ENCODE measurements around the gene CEACAM16.
A peak's percentile ranks its signal among the peaks of the same experiment; 100 is the strongest.
"Not testable (repeated sequence)": the region's sequence is repeated elsewhere in the genome, so short reads cannot be mapped to it uniquely, and the experiment has no call there.

The CEACAM16 gene, protein sequence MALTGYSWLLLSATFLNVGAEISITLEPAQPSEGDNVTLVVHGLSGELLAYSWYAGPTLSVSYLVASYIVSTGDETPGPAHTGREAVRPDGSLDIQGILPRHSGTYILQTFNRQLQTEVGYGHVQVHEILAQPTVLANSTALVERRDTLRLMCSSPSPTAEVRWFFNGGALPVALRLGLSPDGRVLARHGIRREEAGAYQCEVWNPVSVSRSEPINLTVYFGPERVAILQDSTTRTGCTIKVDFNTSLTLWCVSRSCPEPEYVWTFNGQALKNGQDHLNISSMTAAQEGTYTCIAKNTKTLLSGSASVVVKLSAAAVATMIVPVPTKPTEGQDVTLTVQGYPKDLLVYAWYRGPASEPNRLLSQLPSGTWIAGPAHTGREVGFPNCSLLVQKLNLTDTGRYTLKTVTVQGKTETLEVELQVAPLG

DNA sequence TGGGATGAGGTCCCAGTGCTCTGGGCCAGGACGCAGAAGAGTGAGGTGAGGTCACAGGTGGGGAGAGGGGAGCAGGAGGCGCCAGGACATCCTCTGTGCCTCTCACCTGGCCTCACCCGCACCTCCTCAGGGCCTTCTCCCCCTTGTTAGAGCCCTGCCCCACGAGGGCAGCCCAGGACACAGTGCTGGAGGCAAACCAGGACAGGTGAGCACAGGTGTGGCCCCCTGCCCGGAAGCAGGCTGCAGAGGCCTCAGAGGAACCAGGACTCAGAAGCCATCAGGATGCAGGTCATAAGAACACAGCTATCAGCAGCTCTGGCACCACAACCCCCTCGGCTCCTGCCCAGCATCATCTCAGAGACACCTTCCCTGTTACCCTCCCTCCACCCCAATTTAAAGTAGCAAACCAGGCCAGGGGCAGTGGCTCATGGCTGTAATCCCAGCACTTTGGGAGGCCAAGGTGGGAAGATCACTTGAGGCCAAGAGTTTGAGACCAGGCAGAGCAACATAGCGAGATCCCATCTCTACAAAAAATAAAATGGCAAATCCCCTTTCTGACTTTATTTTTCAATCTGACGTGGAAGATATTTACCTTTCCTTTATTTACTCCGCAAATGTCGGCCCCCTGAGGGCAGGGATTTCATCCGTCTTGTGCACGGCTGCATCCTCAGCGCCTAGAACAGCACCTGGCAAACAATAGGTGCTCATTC lies at the start of gene CEACAM16:
CEACAM16 (plus strand) TSS at position 660 of the 710 bp plus-strand sequence. CDS start 2,306 bp downstream, outside the sequence.
- no peak for DNase-seq

DNA sequence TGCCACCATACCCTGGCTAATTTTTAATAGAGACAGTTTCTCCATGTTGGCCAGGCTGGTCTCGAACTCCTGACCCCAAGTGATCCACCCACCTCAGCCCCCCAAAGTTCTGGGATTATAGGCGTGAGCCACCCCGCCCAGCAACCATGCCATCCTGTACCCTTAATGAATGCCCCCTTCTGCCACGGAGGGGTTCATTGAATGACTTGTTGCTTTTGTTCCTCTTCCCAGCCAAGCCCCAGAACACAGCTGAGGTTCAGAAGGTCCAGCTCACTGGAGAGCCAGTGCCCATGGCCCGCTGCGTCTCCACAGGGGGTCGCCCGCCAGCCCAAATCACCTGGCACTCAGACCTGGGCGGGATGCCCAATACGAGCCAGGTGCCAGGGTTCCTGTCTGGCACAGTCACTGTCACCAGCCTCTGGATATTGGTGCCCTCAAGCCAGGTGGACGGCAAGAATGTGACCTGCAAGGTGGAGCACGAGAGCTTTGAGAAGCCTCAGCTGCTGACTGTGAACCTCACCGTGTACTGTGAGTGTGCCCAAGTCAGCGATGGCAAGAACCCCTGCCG lies 49.3 kb upstream of the CEACAM16 start:
- no peak for DNase-seq

DNA sequence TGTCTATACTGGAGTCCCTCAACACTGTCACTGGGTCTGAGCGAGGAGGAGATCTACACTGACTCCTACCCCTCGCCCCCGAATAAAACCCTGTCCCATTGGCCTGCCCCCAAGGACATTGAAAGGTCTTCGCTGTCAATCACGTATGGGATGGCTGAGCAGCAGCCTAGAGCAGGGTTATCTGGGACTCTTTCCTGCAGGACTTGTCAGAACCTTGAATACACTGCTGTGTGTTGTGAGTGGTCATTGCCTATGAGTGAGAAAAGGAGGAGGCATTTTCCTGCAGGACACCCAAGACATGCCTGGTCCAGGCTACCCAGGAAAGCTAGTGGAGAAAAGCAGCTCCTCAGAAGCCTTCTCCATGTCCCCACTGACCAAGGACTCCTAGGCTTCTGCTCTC lies 45.6 kb upstream of the CEACAM16 start:
- DNase-seq: no peak

DNA sequence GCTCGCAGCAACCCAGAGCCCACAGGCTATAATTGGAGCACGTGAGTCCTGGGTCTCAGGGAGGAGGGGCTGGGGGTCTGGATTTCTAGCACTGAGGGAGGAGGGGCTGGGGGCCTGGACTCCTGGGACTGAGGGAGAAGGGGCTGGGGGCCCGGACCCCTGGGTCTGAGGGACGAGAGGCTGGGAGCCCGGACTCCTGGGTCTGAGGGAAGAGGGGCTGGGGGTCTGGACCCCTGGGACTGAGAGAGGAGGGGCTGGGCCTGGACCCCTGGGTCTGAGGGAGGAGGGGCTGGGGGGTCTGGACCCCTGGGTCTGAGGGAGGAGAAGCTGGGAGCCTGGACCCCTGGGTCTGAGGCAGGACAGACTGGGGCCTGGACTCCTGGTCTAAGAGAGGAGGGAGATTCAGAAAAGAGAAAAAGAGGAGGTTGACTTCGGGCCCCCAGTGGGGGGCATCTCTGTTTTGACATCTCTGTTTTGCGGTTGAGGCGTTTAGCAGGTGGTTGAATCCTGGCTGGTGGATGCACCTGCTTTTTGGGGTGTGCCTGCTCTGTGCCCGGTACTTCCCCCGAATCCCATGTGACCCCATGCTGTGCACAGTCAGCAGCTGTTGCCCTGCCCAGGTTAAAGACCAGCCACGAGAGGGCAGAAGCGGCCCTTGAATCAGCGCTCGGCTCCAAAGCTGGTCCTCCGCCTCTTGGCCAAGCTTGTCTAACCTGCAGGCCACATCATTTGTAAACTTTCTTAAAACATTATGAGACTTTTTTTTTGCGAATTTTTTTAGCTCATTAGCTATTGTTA lies 44.8 kb upstream of the CEACAM16 start:
- peak; percentile 69 for DNase-seq

DNA sequence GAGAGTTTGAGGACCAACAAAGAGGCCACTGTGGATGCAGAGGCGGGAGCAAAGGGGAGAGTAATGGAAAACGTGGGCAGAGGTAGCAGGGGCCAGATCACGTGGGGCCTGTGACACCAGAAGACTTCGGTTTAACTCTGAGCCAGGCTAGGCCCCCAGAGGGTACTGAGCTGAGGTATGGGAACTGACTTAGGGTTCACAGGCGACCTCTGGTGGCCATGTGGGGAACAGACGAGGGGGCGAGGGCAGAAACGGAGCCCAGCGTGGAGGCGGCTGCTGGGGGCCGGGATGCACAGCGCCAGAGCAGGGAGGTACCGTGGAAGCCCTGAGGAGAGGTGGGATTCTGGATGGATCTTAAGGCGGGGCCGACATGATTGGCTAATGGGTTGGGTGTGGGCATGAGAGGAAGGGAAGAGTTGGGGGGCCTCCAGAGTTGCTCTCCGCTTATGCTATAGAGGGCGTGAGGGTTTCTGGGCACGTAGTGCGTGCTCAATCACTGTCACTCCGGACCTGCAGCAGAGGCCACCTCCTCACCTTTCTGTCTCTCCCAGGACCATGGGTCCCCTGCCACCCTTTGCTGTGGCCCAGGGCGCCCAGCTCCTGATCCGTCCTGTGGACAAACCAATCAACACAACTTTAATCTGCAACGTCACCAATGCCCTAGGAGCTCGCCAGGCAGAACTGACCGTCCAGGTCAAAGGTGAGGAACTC lies 41.6 kb upstream of the CEACAM16 start:
- peak; percentile 65 for DNase-seq

DNA sequence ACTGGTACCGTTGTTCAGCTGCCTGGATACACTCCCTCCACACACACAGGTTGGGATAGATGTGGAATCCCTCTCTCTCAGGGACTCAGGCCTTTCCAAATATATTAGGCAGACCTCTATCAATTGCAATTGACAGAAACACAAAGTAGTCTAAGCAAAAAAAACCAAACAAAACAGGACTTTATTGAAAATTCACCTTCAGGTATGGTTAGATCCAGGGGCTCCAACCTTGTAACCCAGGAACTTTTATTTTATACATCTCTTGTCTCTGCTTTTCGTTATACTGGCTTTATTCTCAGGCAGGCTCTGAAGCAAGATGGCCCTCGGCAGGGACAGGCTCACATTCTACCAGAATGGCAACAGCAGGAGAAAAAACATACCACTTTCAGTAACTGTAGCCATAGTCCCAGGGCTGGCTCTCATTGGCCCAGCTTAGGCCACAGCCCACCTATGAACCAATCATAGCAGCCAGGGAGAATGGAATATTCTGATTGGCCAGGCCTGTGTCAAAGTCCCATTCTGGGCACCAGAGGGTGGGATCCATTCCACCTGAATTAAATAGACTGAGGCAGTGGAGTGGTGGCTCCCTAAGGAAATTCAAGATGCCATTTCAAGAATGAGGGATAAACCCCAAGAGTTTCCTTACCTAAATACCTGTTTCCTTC lies 40.8 kb upstream of the CEACAM16 start:
- DNase-seq: no peak

DNA sequence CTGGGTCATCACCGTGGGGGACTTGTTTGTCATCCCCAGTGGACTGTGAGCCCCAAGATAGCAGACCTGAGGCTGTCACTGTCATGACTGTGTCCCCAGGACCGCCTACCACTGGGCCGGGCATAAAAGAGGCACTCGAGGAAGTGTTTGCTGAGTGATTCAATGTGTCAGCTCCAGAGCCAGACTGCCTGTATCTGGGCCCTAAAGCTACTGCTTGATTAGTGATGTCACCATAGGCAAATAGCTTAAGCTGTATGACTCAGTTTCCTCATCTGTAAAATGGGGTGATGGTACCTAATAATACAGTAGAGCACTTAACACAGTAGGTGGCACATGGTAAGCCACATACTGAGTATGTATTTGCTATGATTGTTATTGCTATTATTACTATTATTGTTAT lies 38.9 kb upstream of the CEACAM16 start:
- no peak for DNase-seq

DNA sequence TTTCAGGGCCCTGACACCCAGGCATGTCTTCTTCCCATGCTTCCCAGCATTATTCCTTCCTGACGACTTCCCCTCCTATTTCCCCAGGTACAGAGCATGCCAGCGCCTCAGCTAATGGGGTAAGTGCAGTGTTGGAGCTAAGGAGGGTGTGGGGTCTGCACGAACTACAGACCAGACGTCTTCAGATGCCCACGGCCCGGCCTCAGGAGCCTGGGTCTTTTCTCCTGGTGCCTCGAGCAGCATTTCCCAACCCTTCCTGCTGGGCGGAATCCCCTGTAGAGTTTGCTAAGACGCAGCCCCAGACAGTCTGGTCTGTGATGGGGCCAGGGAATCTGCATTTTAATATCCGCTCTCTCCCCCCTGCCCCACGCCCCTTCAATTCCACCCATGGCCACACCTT lies 37.7 kb upstream of the CEACAM16 start:
- no peak for DNase-seq

DNA sequence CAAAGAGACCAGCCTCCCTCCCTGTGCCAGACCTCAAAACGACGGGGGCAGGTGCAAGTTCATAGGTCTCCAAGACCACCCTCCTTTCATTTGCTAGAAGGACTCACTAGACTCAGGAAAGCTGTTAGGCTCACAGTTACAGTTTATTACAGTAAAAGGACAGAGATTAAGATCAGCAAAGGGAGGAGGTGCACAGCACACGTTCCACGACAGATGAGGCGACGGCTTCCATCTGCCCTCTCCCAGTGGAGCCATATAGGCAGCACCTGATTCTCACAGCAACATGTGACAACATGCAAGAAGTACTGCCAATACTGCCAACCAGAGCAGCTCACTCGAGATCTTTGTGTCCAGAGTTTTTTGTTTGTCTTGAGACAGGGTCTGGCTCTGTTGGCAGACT lies 37.0 kb upstream of the CEACAM16 start:
- no peak for DNase-seq

DNA sequence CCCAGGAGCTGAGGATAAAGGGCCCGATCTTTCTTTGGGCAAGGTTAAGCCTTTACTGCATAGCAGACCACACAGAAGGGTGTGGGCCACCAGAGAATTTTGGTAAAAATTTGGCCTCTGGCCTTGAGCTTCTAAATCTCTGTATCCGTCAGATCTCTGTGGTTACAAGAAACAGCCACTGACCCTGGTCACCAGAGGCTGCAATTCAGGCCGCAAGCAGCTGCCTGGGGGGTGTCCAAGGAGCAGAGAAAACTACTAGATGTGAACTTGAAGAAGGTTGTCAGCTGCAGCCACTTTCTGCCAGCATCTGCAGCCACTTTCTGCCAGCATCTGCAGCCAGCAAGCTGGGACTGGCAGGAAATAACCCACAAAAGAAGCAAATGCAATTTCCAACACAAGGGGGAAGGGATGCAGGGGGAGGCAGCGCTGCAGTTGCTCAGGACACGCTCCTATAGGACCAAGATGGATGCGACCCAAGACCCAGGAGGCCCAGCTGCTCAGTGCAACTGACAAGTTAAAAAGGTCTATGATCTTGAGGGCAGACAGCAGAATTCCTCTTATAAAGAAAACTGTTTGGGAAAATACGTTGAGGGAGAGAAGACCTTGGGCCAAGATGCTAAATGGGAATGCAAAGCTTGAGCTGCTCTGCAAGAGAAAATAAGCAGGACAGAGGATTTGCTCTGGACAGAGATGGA lies 36.1 kb upstream of the CEACAM16 start:
- no peak for DNase-seq

DNA sequence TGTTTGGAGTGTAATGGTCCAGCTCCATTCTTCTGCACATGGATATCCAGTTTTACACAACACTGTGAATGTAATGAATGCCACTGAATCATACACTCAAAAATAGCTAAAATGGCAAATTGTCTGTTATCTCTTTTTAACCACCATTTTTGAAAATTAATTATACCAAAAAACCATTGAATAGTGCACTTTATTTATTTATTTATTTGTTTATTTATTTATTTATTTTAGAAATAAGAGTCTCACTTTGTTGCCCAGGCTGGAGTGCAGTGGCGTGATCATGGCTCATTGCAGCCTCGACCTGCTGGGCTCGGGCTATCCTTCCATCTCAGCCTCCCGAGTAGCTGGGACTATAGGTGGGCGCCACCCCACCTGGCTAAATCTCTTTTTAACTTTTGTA lies 35.0 kb upstream of the CEACAM16 start:
- no peak for DNase-seq

DNA sequence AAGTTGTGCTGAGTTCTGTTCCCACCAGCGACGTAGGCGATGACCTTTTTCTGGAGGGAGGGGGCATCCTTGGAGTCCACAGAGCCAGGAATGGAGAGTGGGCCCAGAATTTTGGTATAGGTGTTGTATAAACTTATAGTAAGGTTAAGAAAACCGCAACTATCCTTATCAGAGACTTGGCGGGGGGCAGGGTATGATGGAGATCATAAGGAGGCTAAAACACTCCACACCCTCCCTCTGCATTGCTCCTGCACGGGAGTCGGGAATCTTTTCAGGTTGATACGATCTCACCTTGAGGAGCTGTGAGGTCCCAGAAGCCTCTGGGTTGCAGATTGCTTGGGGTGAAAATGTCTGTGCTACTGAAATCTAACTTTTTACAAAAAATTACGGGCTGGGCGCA lies 34.0 kb upstream of the CEACAM16 start:
- no peak for DNase-seq

DNA sequence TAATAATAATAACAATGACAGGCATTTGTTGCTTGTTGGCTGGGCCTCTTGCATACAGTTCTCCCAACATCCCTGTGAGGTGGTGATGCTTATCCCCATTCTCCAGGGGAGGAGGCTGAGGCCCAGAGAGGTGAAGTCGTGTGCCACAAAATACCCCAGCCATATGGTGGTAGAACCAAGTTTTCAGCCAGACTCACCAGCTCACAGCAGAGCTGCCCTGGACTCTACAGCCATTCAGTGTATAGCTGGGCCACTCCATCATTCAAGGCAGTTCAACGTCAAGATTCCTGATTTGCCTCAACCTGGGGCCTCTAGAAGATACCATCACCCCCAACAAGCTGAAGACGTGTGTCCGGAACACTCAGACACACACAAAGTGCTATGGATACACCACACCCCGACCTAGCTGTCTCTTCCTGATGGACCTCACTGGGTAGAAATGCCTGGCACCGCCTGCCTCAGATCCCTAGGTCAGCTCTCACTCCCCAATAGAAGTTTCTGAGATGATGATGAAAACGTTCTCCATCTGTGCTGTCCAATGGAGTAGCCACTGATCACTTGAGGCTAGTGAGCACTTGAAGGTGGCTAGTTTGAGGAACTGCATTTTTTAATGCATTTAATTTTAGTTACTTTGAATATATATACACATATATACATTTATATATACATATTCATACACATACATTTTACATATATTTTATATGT lies 31.9 kb upstream of the CEACAM16 start:
- no peak for DNase-seq

DNA sequence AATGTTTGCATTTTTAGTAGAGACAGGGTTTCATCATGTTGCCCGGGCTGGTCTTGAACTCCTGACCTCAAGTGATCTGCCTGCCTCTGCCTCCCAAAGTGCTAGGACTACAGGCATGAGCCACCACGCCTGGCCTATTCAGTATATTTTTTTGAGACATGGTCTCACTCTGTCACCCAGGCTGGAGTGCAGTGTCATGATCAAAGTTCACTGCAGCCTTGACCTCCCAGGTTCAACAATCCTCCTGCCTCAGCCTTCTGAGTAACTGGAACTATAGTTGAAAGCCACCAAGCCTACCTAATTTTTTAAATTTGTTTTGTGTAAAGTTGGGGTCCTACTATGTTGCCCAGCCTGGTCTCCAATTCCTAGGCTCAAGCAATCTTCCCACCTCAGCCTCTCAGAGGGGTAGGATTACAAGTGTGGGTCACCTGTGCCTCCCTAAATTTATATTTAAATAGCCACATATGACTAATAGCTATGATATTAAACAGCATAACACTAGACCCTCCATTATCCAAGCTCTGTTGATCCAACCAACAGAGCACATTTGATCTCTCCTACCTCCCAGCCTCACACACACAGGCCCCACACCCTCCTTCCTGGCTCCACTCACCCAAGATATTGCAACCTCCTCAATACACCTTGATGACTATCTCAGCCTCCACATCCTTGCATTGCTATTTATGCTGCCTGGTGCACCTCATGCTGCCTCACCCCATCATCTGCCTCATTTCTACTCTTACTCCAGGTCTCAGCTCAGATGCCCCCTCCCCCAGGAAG lies 29.8 kb upstream of the CEACAM16 start:
- DNase-seq: no peak

DNA sequence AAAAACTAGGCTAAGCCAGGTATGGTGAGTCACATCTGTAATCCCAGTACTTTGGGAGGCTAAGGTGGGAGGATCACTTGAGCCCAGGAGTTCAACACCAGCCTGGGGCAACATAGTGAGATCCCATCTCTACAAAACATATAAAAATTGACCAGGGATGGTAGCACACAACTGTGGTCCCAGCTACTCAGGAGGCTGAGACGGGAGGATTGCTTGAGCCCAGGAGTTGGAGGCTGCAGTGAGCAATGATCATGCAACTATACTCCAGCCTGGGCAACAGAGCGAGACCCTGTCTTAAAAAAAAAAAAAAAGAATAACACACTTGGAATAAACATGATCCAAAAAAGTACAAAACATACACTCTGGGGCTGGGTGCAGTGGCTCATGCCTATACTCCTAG lies 28.9 kb upstream of the CEACAM16 start:
- DNase-seq: not testable (repeated sequence)

DNA sequence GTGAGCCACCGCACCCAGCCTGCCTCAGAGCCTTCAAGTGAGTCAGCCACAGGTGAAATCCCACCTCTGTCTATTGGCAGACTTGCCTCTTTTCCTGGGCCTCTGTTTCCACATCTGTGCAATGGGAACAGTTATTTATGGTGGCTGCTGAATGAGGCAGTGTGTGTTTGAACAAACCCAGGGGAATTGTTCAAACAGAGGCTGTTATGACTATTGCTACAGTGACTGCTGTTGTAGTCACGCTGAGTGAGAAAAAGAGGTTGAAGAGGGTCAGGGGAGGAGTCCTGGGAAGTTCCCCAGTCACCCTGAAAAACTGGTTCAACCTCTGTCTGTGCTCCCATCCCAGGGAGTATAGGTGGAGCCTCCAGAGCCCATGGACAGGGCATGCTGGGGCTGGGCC lies 27.6 kb upstream of the CEACAM16 start, which contains the start of gene CEACAM19:
CEACAM19 (plus strand) TSS at position 83 of the 400 bp plus-strand sequence. CDS start 450 bp downstream, outside the sequence.
- no peak for DNase-seq

DNA sequence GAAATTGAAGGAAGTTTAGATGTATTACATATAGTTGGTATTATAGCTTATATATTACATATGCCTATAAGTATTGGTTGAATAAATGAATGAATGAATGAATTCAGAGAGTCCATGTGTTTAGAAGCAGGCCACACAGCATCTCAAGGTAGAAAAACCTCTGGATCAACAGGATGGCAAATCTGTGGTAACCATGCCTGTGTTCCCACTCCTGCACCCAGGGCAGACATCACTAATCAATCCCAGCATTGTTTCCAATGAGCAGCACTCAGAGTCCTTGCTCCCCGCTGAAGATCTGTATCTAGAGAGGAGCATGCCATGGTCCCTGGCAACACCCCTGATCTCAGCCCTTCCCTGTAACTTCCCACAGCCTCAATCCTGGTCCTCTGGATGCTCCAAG lies 26.7 kb upstream of the CEACAM16 start:
- DNase-seq: no peak

DNA sequence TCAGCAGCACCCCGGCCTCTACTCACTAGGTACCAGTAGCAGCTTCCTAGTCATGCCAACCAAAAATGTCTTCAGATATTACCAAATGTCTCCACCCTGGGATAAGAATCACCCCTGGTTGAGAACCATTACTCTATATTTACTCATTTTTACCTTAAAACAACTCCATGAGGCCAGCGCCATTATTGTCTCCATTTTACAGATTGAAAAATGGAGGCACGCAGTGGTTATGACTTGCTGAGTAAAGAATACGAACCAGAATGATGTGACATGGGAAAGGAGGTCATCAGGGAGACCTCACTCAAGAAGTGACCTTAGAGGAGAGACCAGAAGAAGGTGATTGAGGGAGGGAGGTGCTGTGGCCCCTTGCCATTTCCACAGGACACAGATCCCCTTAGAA lies 25.4 kb upstream of the CEACAM16 start:
- no peak for DNase-seq

DNA sequence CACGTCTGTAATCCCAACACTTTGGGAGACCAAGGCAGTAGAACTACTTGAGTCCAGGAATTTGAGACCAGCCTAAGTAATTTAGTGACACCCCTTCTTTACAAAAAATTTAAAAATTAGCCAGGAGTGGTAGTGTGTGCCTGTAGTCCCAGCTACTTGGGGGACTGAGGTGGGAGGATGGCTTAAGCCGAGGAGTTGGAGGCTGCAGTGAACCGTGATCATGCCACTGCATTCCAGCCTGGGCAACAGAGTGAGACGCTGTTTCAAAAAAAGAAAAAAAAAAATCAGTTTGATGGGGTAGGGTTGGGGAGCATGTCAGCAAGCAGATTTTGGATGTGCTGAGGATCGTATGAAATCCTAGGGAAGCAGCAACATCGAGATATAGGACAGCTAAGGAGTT lies 23.4 kb upstream of the CEACAM16 start:
- no peak for DNase-seq

Measured in activated CD4-positive, alpha-beta T cell treated with anti-CD3 and anti-CD28 coated beads, Interleukin-2, amount 50 U/mL, for 1 hour (primary cell).